HepG2 (cell line): ENCODE measurements around the gene KLRK1.

Experiments
- CTCF ChIP-seq: sonication (generic); formaldehyde crosslinking; IDR thresholded peaks from 2 replicates; pipeline ENCODE4 v1.5.0; 2020; ENCODE audit warnings: mild to moderate bottlenecking, missing genetic modification reagents, moderate library complexity
- EZH2 ChIP-seq: conservative IDR thresholded peaks from 2 replicates; pipeline ENCODE4 v1.6.1; 2012; ENCODE audit warnings: mild to moderate bottlenecking, low read depth, low read length, moderate library complexity
- TF ChIP-seq, protein P1 (sequence below): sonication (generic); formaldehyde crosslinking; conservative IDR thresholded peaks from 2 replicates; pipeline ENCODE4 v1.8.0; 2022; ENCODE audit warnings: missing genetic modification reagents

- TF ChIP-seq CTCF (CRISPR knock-in tag) (no peak), EZH2 (no peak)
- TF ChIP-seq, protein P1, sequence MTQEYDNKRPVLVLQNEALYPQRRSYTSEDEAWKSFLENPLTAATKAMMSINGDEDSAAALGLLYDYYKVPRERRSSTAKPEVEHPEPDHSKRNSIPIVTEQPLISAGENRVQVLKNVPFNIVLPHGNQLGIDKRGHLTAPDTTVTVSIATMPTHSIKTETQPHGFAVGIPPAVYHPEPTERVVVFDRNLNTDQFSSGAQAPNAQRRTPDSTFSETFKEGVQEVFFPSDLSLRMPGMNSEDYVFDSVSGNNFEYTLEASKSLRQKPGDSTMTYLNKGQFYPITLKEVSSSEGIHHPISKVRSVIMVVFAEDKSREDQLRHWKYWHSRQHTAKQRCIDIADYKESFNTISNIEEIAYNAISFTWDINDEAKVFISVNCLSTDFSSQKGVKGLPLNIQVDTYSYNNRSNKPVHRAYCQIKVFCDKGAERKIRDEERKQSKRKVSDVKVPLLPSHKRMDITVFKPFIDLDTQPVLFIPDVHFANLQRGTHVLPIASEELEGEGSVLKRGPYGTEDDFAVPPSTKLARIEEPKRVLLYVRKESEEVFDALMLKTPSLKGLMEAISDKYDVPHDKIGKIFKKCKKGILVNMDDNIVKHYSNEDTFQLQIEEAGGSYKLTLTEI (CRISPR knock-in tag) = no peak
Observed at GRCh38 chr12:10381928-10382628, 7.8 kb downstream of the KLRK1 start.
